ENCODE measurements around the gene CCDC13.

CCDC13 gene

DNA sequence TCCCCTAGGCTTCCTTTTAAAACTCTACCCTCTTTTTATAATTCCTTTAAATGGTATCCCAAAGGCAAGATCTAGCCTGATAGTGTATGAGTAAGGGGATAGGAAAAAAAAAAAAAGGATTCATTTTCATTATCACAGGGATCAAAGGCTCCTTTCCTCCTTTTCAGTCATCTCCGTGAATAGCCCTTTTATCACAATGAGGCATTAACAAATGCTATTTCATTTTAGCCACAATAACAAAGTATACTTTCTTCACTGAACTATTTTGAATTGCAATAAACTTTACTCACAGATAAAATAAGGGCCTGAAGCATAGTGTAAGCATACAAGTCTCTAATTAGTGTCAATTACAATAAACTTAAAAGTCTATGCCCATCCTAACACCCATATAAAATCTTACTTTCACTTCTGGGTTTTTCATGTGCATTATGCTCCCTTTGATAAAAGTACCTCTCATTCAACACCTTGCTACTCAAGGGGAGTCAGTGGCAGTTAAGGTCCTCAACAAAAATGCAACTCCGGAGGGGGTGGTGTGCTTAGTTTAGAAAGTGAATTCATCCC is 22.6 kb upstream of the CCDC13 start:
- Histone ChIP-seq H3K27ac (replicated peaks) (no peak overlapping the region), H3K27me3 (ENCODE audit: insufficient read depth, poor library complexity, severe bottlenecking) (no peaks in the 10 kb centered on the region), H3K4me3 (replicated peaks; ENCODE audit: insufficient read depth, low read length) (no peak overlapping the region)
- no peak for TF ChIP-seq GABPA (IDR thresholded peaks at IDR 0.05; ENCODE audit: low read depth)
- TF ChIP-seq, protein P1, sequence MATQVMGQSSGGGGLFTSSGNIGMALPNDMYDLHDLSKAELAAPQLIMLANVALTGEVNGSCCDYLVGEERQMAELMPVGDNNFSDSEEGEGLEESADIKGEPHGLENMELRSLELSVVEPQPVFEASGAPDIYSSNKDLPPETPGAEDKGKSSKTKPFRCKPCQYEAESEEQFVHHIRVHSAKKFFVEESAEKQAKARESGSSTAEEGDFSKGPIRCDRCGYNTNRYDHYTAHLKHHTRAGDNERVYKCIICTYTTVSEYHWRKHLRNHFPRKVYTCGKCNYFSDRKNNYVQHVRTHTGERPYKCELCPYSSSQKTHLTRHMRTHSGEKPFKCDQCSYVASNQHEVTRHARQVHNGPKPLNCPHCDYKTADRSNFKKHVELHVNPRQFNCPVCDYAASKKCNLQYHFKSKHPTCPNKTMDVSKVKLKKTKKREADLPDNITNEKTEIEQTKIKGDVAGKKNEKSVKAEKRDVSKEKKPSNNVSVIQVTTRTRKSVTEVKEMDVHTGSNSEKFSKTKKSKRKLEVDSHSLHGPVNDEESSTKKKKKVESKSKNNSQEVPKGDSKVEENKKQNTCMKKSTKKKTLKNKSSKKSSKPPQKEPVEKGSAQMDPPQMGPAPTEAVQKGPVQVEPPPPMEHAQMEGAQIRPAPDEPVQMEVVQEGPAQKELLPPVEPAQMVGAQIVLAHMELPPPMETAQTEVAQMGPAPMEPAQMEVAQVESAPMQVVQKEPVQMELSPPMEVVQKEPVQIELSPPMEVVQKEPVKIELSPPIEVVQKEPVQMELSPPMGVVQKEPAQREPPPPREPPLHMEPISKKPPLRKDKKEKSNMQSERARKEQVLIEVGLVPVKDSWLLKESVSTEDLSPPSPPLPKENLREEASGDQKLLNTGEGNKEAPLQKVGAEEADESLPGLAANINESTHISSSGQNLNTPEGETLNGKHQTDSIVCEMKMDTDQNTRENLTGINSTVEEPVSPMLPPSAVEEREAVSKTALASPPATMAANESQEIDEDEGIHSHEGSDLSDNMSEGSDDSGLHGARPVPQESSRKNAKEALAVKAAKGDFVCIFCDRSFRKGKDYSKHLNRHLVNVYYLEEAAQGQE (IDR thresholded peaks at IDR 0.05; ENCODE audit: insufficient replicate concordance, low read depth): no peak
- TF ChIP-seq POLR2AphosphoS5 (IDR thresholded peaks at IDR 0.05; ENCODE audit: low read depth): no peak
- no peak for TF ChIP-seq SPI1 (IDR thresholded peaks at IDR 0.05; ENCODE audit: borderline replicate concordance, low read depth)
- TF ChIP-seq CTCF (IDR thresholded peaks at IDR 0.05; ENCODE audit: insufficient read depth, low read length): no peak
- no peak for DNase-seq (ENCODE audit: low read depth in 1 of 2, low spot score in 1 of 2)

DNA sequence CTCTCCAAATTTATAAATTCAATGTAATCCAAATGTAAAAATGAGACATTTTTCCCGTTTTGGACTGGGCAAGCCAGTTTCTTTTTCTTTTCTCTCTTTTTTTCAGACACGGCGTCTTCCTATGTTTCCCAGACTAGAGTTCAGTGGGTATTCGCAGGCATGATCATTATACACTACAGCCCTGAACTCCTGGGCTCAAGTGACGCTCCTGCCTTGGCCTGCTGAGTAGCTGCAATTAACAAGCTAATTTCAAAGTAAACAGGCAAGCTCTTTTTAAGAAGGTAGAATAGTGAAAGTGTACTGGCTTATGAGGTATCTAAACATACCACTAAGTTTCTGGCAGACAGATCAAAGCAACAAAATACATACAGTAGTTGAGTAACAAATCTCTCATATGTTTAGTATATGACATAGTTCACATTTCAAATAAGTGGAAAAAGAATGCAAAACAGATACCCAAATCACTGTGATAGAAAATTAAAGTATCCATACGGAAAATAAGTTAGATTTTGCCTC is 17.7 kb upstream of the CCDC13 start:
- TF ChIP-seq CTCF (IDR thresholded peaks at IDR 0.05; ENCODE audit: insufficient read depth, low read length): no peak
- no peak for TF ChIP-seq SPI1 (IDR thresholded peaks at IDR 0.05; ENCODE audit: borderline replicate concordance, low read depth)
- no peak for TF ChIP-seq POLR2AphosphoS5 (IDR thresholded peaks at IDR 0.05; ENCODE audit: low read depth)
- TF ChIP-seq, protein P1 (IDR thresholded peaks at IDR 0.05; ENCODE audit: insufficient replicate concordance, low read depth): no peak
- TF ChIP-seq GABPA (IDR thresholded peaks at IDR 0.05; ENCODE audit: low read depth): no peak
- DNase-seq (ENCODE audit: low read depth in 1 of 2, low spot score in 1 of 2): no peak

DNA sequence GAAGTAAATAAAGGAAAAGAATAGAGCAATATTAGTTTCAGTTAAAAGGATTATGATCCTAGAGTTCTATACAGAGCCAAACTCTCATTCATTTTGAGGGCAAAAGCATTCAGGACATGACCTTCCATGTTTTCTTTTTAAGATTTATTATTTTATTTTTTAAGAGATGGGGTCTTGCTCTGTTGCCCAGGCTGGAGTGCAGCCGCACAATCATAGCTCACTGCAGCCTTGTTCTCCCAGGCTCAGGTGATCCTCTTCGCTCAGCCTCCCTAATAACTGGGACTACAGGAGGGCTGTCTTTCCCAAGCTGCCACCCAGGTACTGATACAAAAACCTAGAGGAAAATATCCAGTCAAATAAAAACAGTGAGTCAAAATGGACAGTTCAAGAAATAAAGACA is 13.6 kb upstream of the CCDC13 start:
- no peak for TF ChIP-seq CTCF (IDR thresholded peaks at IDR 0.05; ENCODE audit: insufficient read depth, low read length)
- no peak for TF ChIP-seq POLR2AphosphoS5 (IDR thresholded peaks at IDR 0.05; ENCODE audit: low read depth)
- Histone ChIP-seq H3K27ac (replicated peaks) (no peak overlapping the region), H3K27me3 (ENCODE audit: insufficient read depth, poor library complexity, severe bottlenecking) (no peaks in the 10 kb centered on the region), H3K4me3 (replicated peaks; ENCODE audit: insufficient read depth, low read length) (no peak overlapping the region)
- no peak for DNase-seq (ENCODE audit: low read depth in 1 of 2, low spot score in 1 of 2)

More for the DNA sequence above, 17.7 kb upstream of the CCDC13 start:
- H3K4me3 ChIP-seq (replicated peaks; ENCODE audit: insufficient read depth, low read length): no peak overlapping the region
- no peak overlapping the region; the same call in 1 of the 2 replicates for H3K27ac ChIP-seq (replicated peaks)
- H3K27me3 ChIP-seq (ENCODE audit: insufficient read depth, poor library complexity, severe bottlenecking): no peaks in the 10 kb centered on the region

GRCh38 chr3:42786212-42786611 is 13.2 kb upstream of the CCDC13 start:
- no peak for TF ChIP-seq SPI1 (IDR thresholded peaks at IDR 0.05; ENCODE audit: borderline replicate concordance, low read depth)
- TF ChIP-seq POLR2AphosphoS5 (IDR thresholded peaks at IDR 0.05; ENCODE audit: low read depth): no peak
- TF ChIP-seq GABPA (IDR thresholded peaks at IDR 0.05; ENCODE audit: low read depth): no peak
- no peak overlapping the region for H3K4me3 ChIP-seq (replicated peaks; ENCODE audit: insufficient read depth, low read length)
- H3K27me3 ChIP-seq (ENCODE audit: insufficient read depth, poor library complexity, severe bottlenecking): no peaks in the 10 kb centered on the region
- DNase-seq (ENCODE audit: low read depth in 1 of 2, low spot score in 1 of 2): no peak
- H3K27ac ChIP-seq (replicated peaks): no peak overlapping the region
